ENCODE data around the gene ZSCAN9.

ZSCAN9 gene

GRCh38 chr6:28263922-28264321, 38.8 kb downstream of the ZSCAN9 start:
- no peak overlapping the region for H3K27ac ChIP-seq
- no peak for DNase-seq (ENCODE audit: low read depth, low spot score)

GRCh38 chr6:28264834-28265401, 39.8 kb downstream of the ZSCAN9 start:
- no peak for DNase-seq (ENCODE audit: low read depth, low spot score)
- no peak overlapping the region for H3K27ac ChIP-seq

GRCh38 chr6:28266563-28266961, 41.5 kb downstream of the ZSCAN9 start:
- DNase-seq (ENCODE audit: low read depth, low spot score), result no peak
- H3K27ac ChIP-seq, result peak overlapping the region; percentile 76

GRCh38 chr6:28266962-28267694, 42.1 kb downstream of the ZSCAN9 start, which contains the start of gene ZSCAN26:
Gene ZSCAN26 (plus strand): TSS chr6:28267143. CDS start chr6:28271920, 4,777 bp downstream.
- DNase-seq (ENCODE audit: low read depth, low spot score), result peak; percentile 39
- peak within 1 kb of the TSS; percentile 76 for H3K27ac ChIP-seq

- no peak for DNase-seq (ENCODE audit: low read depth, low spot score)
- H3K27ac ChIP-seq, result peak overlapping the region; percentile 76
Measured at GRCh38 chr6:28267695-28268059, 42.6 kb downstream of the ZSCAN9 start.

GRCh38 chr6:28269492-28269891, 44.4 kb downstream of the ZSCAN9 start:
- peak overlapping the region; percentile 67 for H3K27ac ChIP-seq
- DNase-seq (ENCODE audit: low read depth, low spot score), result peak; percentile 48

- no peak overlapping the region for H3K27ac ChIP-seq
- DNase-seq (ENCODE audit: low read depth, low spot score), result no peak
Measured at GRCh38 chr6:28274888-28275287, 49.8 kb downstream of the ZSCAN9 start.

GRCh38 chr6:28277746-28278145, 52.7 kb downstream of the ZSCAN9 start:
- no peak overlapping the region for H3K27ac ChIP-seq
- DNase-seq (ENCODE audit: low read depth, low spot score), result no peak

GRCh38 chr6:28280595-28281287, 55.7 kb downstream of the ZSCAN9 start:
- no peak overlapping the region for H3K27ac ChIP-seq
- no peak for DNase-seq (ENCODE audit: low read depth, low spot score)

- no peak for DNase-seq (ENCODE audit: low read depth, low spot score)
- peak within 1 kb of the TSS; percentile 5 for H3K27ac ChIP-seq
Measured at GRCh38 chr6:28281288-28282064, 56.4 kb downstream of the ZSCAN9 start, which contains the start of gene PGBD1. Gene PGBD1 (plus strand): TSS chr6:28281572. CDS start chr6:28283814, 2,242 bp downstream.

- H3K27ac ChIP-seq, result no peak overlapping the region
- no peak for DNase-seq (ENCODE audit: low read depth, low spot score)
Measured at GRCh38 chr6:28282926-28283325, 57.9 kb downstream of the ZSCAN9 start.

All from epithelial cell of prostate (primary cell).